BJ (cell line): ENCODE measurements around the gene HILPDA. TPM values are rescaled to one million over a fixed set of nuclear protein-coding genes. Genes with fewer than 3 reads are reported as not detected.

Source experiments
- CTCF ChIA-PET: fragments of 350-600 bp; formaldehyde crosslinking; extraction: SDS; loops from one replicate; lab custom pipeline; 2021; ENCODE audit warnings: antibody characterized with exemption, inconsistent platforms; lab: Yijun Ruan, JAX
- POLR2A ChIA-PET: fragments of 300-600 bp; sonication (Branson Sonifier 250); formaldehyde crosslinking; extraction: SDS; loops from one replicate; lab custom pipeline; 2021; ENCODE audit warnings: antibody characterized with exemption; lab: Charles Lee
- DNase-seq: peaks from one replicate; pipeline ENCODE4 v3.0.0-alpha.2; 2011; ENCODE audit warnings: low read depth
- H3K27me3 ChIP-seq: 2 replicates; pipeline ENCODE4 v1.6.0; 2011; ENCODE audit warnings: low read length; ENCODE audit not compliant: control insufficient read depth, insufficient read depth
- H3K36me3 ChIP-seq: 2 replicates; pipeline ENCODE4 v1.5.1; 2011; ENCODE audit warnings: low read length; ENCODE audit not compliant: control insufficient read depth, insufficient read depth
- H3K4me3 ChIP-seq: 2 replicates; pipeline ENCODE4 v1.5.1; 2011; ENCODE audit warnings: low read depth, mild to moderate bottlenecking, control low read depth, low read length
- CTCF ChIP-seq: IDR thresholded peaks from 2 replicates; pipeline ENCODE4 v1.5.1; 2011; ENCODE audit warnings: low read depth, mild to moderate bottlenecking, control low read depth, inconsistent platforms, low read length, moderate library complexity; ENCODE audit not compliant: insufficient read depth
- polyA plus RNA-seq: library from polyadenylated mRNA; depleted of rRNA; stranded (reverse); fragments of >200 nt; gene quantifications from 2 replicates; pipeline ENCODE4 v1.2.3, GENCODE V29; 2011

Gene HILPDA
- polyA plus RNA-seq, 1 experiment, result 21.5 TPM

DNA sequence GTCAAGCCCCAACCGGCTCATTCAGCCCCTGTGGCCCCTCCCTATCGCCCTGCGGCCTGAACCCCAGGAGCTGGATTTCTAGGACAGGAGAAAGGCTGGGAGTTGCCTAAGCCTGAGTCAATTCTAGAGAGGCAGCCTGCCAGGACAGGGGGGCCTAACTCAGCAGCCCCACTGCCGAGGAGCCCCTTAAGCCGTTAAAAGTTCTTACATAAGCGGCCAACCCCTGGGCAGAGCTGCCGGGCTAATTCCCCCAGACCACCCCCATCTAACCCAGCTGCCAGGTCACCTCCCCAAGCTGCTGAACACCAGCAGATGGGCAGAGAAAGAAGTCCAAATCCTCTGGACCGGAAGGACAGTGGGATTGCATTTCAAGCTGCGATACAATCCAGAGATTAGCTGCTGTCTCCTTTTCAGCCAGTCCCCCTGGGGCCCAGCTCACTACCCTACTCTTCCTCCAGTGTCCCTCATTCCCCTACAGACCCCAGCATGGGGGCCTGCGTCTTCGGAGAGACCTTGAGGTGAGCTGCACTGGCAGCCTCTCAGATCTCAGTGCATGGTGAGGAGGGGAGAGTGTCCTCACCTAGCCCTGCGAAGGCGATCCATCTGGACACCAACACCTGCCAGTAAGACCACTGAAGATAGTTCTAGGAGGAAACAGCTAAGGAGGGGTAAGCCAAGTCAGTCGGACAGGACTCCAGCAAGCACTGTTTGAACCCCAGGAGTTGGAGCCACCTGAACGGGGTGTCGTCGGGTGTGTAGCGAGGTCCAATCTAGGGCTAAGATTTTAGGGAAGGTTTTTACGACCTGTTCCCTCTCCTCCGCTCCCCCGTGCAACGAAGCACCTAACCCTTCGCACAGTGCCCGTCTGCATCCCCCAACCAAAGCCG lies 46.7 kb upstream of the HILPDA start:
- Histone ChIP-seq H3K27me3 (peaks cover 2% of the 10 kb centered on the region), H3K36me3 (no peaks in the 10 kb centered on the region), H3K4me3 (peak overlapping the region; percentile 60)
- ChIA-PET CTCF (interaction anchor here (0.6 to 6.1 kb wide), 7 partner anchors 11 to 62 kb away, joined by 3 to 90 read pairs (median 14); partner anchors contain the start of gene HILPDA), POLR2A (interaction anchor here (1.8 kb wide), 2 partner anchors 9 to 46 kb away, joined by 5 read pairs; partner anchors contain the start of gene HILPDA)
- TF ChIP-seq CTCF, result no peak
- no peak for DNase-seq

DNA sequence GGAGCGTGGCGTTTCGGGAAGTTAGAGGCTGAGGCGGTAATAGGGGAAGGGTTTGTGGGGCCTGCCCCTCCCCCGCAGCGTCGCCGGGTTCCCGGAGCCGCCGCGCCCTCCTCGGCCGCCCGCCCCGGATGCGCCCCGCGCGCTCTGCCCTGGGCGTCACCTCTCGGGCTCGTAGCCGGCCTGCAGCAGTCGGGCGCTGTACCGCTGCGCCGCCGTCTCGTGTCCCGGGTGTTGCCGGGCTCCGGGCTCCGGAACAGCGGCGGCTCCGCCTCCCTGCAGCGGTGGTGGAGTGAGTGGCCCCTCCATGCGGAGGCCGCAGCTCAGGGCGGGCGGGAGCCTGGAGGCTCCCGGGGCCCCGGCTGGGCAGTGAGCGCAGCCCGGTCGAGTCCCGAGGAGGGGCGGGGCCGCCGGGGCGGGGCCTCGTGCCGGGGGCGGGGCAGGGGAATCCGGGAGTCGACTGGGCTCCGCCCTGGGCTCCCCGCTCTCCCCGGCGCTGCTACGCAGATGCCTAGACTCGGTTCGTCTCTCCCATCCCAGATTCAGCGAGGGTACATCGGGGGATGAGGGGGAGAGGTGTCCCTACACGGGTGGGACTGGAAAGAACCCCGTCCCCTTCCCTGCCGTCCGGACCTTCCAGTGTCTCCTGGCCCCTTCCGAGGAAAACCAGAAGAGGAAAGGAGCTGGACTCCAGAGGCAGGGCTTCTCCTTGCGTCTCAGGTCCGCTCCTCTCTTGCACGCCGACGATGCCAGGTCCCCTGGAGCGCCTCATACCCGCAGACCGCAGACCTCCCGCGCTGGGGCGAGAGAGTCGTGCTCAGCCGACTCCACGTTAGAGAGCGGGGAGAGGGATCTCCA lies 45.9 kb upstream of the HILPDA start, which contains the start of gene IMPDH1:
TSS of gene IMPDH1 (minus strand) at position 387 of the 855 bp plus-strand sequence. CDS start at position 306, 81 bp downstream.
- peak; percentile 34 for DNase-seq
- peak within 1 kb of the TSS; percentile 60 for H3K4me3 ChIP-seq
- ChIA-PET CTCF (interaction anchor here (0.6 to 6.1 kb wide), 9 partner anchors 8 to 63 kb away, joined by 3 to 90 read pairs (median 14); partner anchors contain the start of gene HILPDA), POLR2A (interaction anchor here (0.6 to 1.8 kb wide), 3 partner anchors 9 to 45 kb away, joined by 5 read pairs; partner anchors contain the start of gene HILPDA)
- no peak for TF ChIP-seq CTCF
- H3K36me3 ChIP-seq, result no peaks in the 10 kb centered on the region
- H3K27me3 ChIP-seq, result peaks cover 2% of the 10 kb centered on the region

DNA sequence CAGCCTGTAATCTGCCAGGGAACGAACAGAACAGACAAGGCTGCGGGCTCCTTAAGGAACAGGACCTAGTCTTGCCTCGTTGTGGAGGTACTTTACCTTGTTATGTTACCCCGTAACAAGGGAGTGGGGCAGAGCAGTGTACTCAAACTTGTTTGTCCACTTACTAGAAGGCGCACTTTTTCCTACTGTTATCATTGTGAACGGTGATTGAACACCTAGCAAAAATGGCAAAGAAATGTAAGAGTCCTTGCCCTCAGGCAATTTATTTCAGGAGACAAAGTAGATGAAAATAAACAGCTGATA lies 45.3 kb upstream of the HILPDA start:
- no peak for TF ChIP-seq CTCF
- ChIA-PET CTCF (interaction anchor here (1.4 to 6.1 kb wide), 4 partner anchors 9 to 51 kb away, joined by 3 to 90 read pairs (median 12); no protein-coding TSS in a partner anchor), POLR2A (interaction anchor here (0.6 to 1.8 kb wide), 3 partner anchors 8 to 45 kb away, joined by 5 read pairs; partner anchors contain the start of gene HILPDA)
- H3K4me3 ChIP-seq, result peak overlapping the region; percentile 60
- peaks cover 2% of the 10 kb centered on the region for H3K27me3 ChIP-seq
- no peak for DNase-seq
- H3K36me3 ChIP-seq, result no peaks in the 10 kb centered on the region

DNA sequence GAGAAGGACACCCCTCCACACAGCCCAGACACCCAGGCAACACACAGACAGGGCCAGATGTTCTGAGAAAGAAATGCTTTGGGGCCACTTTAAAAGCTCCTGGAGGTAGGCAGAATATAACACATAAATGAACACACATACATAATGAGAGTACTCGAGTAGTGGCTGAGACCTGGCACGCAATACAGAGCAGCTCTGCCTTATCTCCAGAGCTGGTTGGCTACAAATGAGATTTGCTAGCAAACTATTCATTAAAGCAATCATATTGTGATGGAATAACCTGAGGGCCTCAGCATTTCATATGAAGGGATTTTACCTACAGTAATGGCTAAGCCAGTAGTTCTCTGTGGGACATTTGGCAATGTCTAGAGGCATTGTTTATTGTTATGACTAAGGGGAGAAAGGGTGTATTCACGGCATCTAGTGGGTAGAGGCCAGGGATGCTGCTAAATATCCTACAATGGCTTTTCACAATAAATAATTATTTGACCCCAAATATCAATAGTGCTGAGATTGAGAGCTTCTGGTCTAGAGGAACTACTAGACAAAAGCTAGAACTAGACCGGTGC lies 40.4 kb upstream of the HILPDA start:
- POLR2A ChIA-PET, result no interaction called here

More for the DNA sequence above, 40.4 kb upstream of the HILPDA start:
- CTCF ChIA-PET, result interaction anchor here (0.7 to 6.8 kb wide), 5 partner anchors 8 to 44 kb away, joined by 4 to 93 read pairs (median 7); no protein-coding TSS in a partner anchor
- DNase-seq, result no peak
- no peak for TF ChIP-seq CTCF
- Histone ChIP-seq H3K4me3 (no peak overlapping the region), H3K27me3 (peaks cover 14% of the 10 kb centered on the region), H3K36me3 (no peaks in the 10 kb centered on the region)
